ENCODE data around the gene DMRTB1.

DMRTB1 gene

GRCh38 chr1:53465023-53465957 is 6.1 kb downstream of the DMRTB1 start:
- DNase-seq, result no peak

- no peak for DNase-seq
Observed at GRCh38 chr1:53467391-53467790, 8.2 kb downstream of the DMRTB1 start.

DNA sequence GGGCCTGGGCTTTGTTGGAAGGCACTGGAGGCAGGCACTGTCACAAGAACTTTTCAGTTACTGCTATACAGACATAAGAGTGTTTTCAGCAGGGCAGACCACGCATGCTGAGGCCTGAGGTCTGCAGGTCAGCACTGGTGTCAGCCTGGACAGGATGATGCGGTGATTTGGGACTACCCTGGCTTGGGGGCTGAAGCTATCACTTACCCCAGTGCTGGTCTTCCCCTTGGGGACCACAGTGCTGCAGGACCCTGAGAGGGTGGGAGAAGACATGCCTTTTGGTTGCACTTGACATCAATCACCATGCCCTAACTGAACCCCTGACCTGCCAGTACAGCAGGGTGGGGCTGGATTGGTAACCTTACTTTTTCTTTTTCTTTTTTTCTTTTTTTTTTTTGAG is 9.2 kb downstream of the DMRTB1 start:
- DNase-seq, result no peak

DNA sequence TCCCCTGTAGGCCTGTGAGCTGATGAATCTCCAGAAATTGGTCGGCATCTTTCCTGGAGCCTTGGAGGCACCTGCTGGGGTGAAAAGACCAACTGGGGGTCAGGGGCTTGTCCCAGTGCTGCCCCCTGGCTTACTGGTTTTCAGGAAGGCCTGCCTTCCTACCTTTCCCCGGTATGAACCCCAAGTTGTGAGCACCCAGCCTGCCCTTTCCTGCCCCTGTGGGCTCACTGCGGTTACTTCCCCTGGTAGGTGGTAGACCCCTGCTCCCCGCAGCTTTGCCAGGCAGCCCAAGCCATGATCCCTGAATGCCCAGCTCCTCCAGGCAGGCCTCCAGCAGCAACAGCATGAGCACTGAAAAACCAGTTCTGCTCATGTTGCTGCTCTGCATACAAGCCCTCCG is 10.2 kb downstream of the DMRTB1 start:
- DNase-seq, result no peak

DNA sequence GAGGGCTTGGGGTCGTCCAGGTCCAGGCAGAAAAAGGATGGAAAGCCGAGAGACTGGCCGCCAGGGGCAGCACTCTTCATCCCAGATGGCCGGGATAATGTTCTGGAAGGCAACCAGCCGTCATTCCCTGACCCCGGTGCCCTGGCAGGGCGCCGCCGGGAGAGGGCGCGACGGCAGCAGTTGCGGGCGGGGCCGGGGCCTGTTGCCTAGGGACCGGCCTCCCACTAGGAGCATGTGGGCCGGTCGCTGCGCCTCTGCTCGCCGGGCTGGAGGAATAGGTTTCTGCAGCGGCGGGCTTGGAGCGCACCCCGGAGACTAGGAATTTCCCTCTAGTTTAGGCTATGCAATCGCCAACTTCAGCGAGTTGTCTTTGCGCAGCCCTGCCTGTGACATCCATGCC is 11.0 kb downstream of the DMRTB1 start:
- DNase-seq, result no peak

DNA sequence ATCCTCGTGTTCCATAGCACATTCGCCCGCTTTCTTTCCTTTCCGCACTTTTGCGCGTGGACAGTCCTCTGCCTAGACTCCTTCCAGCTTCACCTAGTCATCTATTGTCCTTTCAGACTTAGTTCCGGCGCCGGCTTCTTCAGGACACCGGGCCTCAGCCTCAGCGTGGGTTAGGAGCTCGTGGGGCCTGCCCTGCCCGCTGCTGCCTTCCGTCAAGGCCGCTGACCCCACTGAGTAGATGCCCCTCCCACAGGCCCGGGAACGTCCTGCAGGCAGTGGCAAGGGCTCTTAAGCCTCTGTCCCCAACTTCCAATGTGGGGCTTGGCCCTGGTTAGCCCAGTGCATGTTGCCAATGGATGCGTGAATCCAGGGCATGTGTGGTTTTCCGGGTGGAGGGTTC is 11.4 kb downstream of the DMRTB1 start:
- DNase-seq, result no peak

GRCh38 chr1:53471000-53471399 is 11.8 kb downstream of the DMRTB1 start:
- no peak for DNase-seq

DNA sequence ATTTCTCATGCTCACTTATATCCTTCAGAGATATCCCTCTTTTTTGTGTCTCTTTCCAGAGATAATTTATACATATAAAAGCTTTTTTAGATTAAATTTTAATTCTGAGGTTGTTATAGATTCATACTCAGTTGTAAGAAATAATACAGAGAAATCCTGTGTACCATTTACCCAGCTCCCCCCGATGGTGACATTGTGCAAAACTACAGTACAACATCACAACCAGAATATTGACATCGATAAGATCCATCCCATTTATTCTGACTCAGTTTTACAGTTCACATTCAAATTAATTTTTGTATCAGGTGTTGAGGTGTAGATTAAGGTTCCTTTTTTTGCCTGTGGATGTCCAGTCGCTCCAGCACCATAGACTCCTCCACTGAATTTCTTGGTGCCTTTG is 14.3 kb downstream of the DMRTB1 start:
- no peak for DNase-seq

GRCh38 chr1:53475664-53476063 is 16.5 kb downstream of the DMRTB1 start:
- no peak for DNase-seq

- no peak for DNase-seq
Observed at GRCh38 chr1:53476579-53476978, 17.4 kb downstream of the DMRTB1 start.

DNA sequence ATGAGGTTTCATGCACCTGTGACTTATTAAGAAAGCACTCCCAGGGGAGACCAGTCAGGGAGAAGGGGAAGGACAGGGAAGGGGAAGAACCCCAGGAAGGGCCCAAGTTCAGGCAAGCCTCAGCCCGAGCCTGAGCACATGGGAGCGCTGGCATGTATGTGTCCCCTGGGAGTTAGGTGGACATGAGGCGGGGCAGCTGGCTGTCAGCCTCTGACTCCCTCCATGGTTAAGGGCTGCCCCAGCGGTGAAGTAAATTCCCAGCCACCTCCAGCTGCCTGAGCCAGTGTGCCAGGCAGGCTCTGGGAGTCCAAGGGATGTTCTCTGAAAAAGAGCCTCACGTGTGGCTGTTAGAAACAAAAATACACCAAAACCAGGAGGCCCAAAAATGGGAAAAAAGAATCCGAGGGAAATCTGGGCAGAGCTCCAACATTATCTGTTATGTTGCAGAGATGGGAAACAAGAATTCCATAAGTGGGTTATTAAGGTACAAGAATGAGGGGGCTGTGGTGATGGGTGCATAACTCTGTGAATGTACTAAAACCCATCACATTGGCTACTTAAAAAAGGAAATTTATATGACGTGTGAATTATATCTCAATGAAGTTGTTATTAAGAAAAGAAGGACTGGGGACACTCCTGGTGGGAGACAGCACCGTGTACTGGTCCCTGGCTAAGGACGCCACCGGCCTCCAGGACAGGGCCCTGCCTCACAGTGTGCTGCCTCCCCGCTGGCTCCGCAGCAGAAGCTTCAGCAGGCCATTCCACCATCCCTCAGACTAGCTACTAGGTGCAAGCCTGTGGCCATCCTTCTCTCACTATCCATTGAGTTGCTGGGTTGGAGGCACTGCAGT is 18.7 kb downstream of the DMRTB1 start:
- DNase-seq, result no peak

GRCh38 chr1:53478502-53478818 is 19.3 kb downstream of the DMRTB1 start:
- no peak for DNase-seq

DNA sequence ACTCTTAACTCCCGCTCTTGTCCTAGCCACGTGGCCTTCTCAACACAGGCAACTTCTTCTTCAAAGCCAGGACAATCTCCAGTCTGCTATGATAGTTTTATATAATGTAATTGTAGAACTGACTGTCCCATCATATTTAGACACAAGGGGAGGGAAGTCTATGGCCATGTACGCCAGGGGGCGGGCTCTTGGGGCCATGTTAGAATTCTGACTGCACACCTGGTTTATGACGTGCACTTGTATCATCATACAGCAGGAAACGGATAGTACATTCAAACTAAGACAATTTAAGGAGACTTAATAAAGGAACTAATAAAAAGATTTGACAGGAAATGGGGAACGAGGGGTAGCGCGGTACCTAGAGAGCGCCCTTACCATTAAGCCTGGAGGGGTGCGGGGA is 21.5 kb downstream of the DMRTB1 start:
- no peak for DNase-seq

GRCh38 chr1:53481456-53481855 is 22.3 kb downstream of the DMRTB1 start:
- no peak for DNase-seq

GRCh38 chr1:53482441-53483153 is 23.4 kb downstream of the DMRTB1 start:
- no peak for DNase-seq

GRCh38 chr1:53483170-53483569 is 24.0 kb downstream of the DMRTB1 start:
- DNase-seq, result no peak

DNA sequence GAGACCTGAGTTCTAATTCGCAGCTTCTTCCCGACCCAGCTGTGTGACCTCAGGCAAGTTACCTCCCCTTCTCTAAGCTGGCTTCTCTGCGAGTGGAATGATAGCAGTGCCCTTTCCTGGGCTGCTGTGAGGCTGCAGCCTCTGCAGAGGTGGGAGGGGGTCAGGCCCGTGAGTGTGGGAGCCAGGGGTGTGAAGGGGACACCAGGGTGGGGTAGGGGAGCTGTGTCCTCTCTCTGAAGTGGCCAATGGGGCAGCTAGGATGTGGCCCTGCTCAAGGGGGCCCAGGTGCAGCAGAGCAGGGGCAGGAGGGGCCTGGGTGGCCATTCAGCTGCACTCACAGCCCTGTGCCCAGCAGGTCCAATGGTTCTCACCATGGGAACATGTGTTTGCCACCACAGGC is 24.5 kb downstream of the DMRTB1 start:
- no peak for DNase-seq

GRCh38 chr1:53484705-53485477 is 25.7 kb downstream of the DMRTB1 start:
- DNase-seq, result no peak

- peak; percentile 87 for DNase-seq
Observed at GRCh38 chr1:53485478-53486394, 26.5 kb downstream of the DMRTB1 start.

DNA sequence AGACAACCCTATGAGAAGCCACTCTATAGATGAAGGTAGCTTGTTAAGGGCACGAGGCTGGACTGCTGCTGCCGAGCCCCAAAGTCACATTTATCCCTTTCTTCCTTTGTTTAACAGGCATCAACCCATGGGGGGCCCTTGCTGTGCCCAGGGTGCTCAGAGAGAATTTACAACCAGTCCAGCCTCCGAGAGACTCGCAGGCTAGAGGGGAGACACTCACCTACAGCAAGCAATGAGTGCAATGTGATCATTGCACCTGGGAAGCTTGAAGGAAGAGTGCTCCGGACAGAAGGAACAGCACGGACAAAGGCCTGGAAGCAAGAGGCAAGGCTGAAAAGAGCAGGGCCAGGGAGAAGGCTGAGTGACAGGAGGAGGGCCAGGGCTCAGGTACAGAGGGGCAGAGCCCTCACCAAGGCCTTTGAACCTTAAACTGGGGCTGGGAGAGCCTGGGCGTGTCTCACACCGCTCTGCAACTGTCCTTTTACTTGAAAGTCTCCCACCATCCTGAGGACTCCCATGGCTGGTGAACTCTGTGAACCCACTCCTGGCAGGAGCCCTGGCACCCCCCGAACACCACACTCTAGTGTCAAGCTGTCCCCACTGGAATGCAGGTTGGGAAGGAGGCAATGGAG is 27.3 kb downstream of the DMRTB1 start:
- DNase-seq, result no peak

DNA sequence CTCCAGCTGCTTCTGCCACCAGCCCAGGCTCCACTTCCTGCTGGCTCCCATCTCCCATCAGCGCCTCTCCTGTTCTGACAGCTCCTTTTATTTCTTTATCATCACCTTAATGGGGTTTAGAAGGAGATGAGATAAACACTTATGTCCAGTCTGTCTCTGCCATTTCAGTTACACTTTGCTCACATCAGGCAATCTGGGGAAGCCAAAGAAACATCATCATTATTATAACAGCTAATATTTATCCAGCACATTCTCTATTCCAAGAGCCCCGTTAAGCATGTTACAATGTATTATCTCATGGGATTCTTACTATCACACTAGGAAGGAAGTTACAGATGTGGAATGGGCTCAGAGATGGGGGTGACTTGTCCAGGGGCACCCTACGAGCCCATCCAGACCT is 31.2 kb downstream of the DMRTB1 start:
- no peak for DNase-seq
